Activated B cell treated with CpG ODN at 0.5 μM for 24 hours (primary cell): ENCODE results near the gene ISM1. TPM values are rescaled to one million over a fixed set of nuclear protein-coding genes. Genes with fewer than 3 reads are reported as not detected.

Experiments
- ATAC-seq: fragments of 200-7000 bp; cut with Tn5 transposase; one replicate; pipeline ENCODE4 v1.10.0; 2021; ENCODE audit warnings: low read depth, mild to moderate bottlenecking, moderate library complexity
- CTCF ChIA-PET: fragments of 350-600 bp; sonication (Branson Sonifier 250); formaldehyde crosslinking; loops from one replicate; lab custom pipeline; 2021; ENCODE audit warnings: antibody characterized with exemption; lab: Charles Lee
- POLR2A ChIA-PET: fragments of 350-600 bp; sonication (Branson Sonifier 250); formaldehyde crosslinking; loops from one replicate; lab custom pipeline; 2021; ENCODE audit warnings: antibody characterized with exemption; lab: Charles Lee
- DNase-seq: peaks from one replicate; pipeline ENCODE4 v3.0.0; 2022
- H3K27ac Mint-ChIP-seq: one replicate; pipeline ENCODE4 v1.8.0; 2020; ENCODE audit warnings: mixed read lengths
- H3K27me3 Mint-ChIP-seq: one replicate; pipeline ENCODE4 v1.8.0; 2021; ENCODE audit warnings: mixed read lengths
- H3K36me3 Mint-ChIP-seq: one replicate; pipeline ENCODE4 v1.8.0; 2021; ENCODE audit warnings: low read depth, mixed read lengths
- H3K4me1 Mint-ChIP-seq: one replicate; pipeline ENCODE4 v1.8.0; 2021; ENCODE audit warnings: mixed read lengths
- H3K4me3 Mint-ChIP-seq: one replicate; pipeline ENCODE4 v1.8.0; 2020; ENCODE audit warnings: mild to moderate bottlenecking, mixed read lengths
- H3K9me3 Mint-ChIP-seq: one replicate; pipeline ENCODE4 v1.8.0; 2020; ENCODE audit warnings: mixed read lengths
- intact Hi-C: fragments of 100-400 bp; cut with micrococcal nuclease; formaldehyde crosslinking; loops from one replicate; pipeline ENCODE4 v1.15.1; 2024
- total RNA-seq: library from RNA; stranded (reverse); gene quantifications from 2 replicates; pipeline ENCODE4 v1.2.3, GENCODE V29; 2022
- TF ChIP-seq, protein P1 (sequence below): fragments of 200-600 bp; IDR thresholded peaks from one replicate; pipeline ENCODE4 v1.8.0; 2022; ENCODE audit warnings: antibody characterized with exemption, mild to moderate bottlenecking

ISM1 gene
- total RNA-seq, 1 donor from 2014 or later, result not detected

DNA sequence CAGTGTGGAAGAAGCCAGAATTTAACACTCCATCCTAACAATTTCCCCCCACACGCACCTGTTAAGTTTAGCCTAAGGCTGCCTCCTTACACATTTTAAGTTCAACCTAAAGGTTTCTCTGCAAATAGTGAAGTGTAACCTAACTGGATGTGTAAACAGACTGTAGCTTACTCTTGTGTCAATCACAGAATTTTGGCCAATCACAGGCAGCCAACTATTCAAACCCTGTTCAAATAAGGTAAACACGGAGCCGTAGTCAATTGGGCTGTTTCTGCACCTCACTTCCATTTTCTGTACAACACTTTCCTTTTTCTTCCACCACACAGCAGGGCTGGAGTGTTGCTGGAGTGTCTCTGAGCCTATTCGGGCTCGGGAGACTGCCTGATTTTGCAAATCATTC, 92.1 kb downstream of the ISM1 start:
- intact Hi-C loops, result no loop called here
- Mint-ChIP-seq H3K27me3 (peaks cover 14% of the 10 kb centered on the region), H3K4me3 (no peak overlapping the region), H3K27ac (no peak overlapping the region), H3K4me1 (no peaks in the 10 kb centered on the region), H3K9me3 (peaks cover 15% of the 10 kb centered on the region), H3K36me3 (no peaks in the 10 kb centered on the region)
- TF ChIP-seq, protein P1, sequence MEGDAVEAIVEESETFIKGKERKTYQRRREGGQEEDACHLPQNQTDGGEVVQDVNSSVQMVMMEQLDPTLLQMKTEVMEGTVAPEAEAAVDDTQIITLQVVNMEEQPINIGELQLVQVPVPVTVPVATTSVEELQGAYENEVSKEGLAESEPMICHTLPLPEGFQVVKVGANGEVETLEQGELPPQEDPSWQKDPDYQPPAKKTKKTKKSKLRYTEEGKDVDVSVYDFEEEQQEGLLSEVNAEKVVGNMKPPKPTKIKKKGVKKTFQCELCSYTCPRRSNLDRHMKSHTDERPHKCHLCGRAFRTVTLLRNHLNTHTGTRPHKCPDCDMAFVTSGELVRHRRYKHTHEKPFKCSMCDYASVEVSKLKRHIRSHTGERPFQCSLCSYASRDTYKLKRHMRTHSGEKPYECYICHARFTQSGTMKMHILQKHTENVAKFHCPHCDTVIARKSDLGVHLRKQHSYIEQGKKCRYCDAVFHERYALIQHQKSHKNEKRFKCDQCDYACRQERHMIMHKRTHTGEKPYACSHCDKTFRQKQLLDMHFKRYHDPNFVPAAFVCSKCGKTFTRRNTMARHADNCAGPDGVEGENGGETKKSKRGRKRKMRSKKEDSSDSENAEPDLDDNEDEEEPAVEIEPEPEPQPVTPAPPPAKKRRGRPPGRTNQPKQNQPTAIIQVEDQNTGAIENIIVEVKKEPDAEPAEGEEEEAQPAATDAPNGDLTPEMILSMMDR, result no peak
- ChIA-PET CTCF (no interaction called here), POLR2A (no interaction called here)
- DNase-seq, result no peak
- no peak for ATAC-seq

DNA sequence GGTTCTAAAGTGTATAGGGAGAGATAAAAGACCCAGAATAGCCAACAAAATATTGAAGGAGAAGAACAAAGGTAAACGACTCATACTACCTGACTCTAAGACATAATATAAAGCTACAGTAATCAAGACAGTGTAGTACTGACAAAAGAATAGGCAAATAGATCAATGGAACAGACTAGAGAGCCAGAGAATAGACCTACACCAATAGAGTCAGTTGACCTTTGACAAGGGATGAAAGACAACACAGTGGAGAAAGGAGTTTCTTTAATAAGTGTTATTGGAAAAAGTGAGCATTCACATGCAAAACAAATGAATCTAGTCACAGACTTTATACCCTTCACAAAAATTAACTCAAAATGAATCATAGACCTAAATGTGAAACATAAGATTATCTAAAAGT, 96.4 kb downstream of the ISM1 start:
- Mint-ChIP-seq H3K27ac (no peak overlapping the region), H3K27me3 (peaks cover 9% of the 10 kb centered on the region), H3K4me1 (no peaks in the 10 kb centered on the region), H3K36me3 (no peaks in the 10 kb centered on the region), H3K4me3 (no peak overlapping the region), H3K9me3 (peaks cover 15% of the 10 kb centered on the region)
- ChIA-PET POLR2A (no interaction called here), CTCF (no interaction called here)
- TF ChIP-seq, protein P1, result no peak
- ATAC-seq (no peak), DNase-seq (no peak)
- intact Hi-C loops, result no loop called here

DNA sequence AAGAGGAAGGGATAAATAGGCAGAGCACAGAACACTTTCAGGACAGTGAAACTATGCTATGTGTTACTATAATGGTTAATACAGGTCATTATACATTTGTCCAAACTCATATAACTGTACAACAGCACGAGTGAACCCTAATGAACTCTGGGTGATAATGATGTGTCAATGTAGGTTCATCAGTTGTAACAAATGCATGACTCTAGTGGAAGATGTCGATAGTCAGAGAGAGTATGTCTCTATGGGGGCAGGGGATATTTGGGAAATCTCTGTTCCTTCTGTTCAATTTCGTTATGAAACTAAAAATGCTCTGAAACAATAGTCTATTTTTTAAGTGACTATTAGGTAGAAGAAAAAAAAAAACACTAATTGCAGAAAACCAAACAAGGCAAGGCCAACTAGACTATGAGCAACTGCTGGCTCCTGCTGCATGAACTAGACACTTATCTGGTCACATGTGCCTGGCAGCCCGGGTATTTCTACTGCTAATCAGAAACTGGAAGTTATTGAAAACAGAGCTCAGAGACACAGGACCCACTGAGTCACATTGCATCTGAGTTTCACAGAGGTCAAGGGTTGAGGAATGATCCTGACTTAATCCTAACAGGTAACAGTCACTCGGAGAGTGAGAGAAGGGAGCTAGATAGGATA, 97.9 kb downstream of the ISM1 start:
- peaks cover 15% of the 10 kb centered on the region for H3K9me3 Mint-ChIP-seq

DNA sequence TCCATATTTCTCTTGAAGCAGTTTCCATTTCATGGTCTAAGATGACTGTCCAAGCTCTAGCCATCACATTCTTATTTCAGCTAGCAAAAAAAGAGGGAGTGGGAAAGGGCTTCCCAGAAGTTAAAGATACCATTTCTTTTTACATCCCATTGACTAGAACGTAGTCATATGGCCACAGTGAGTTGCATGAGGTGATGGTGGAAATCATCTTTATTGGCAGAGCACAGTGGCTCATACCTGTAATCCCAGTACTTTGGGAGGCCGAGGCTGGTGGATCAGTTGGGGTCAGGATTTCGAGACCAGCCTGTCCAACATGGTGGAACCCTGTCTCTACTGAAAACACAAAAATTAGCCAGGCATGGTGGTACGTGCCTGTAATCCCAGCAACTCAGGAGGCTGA, 99.6 kb downstream of the ISM1 start:
- Mint-ChIP-seq H3K4me3 (no peak overlapping the region), H3K4me1 (no peaks in the 10 kb centered on the region), H3K27ac (no peak overlapping the region), H3K9me3 (peaks cover 9% of the 10 kb centered on the region), H3K36me3 (no peaks in the 10 kb centered on the region), H3K27me3 (peaks cover 7% of the 10 kb centered on the region)
- intact Hi-C loops, result no loop called here
- ChIA-PET POLR2A (no interaction called here), CTCF (no interaction called here)
- ATAC-seq (no peak), DNase-seq (no peak)
- TF ChIP-seq, protein P1, result no peak

More for the DNA sequence above, 97.9 kb downstream of the ISM1 start:
- Mint-ChIP-seq H3K4me1 (no peaks in the 10 kb centered on the region), H3K27me3 (peaks cover 9% of the 10 kb centered on the region), H3K27ac (no peak overlapping the region), H3K36me3 (no peaks in the 10 kb centered on the region), H3K4me3 (no peak overlapping the region)
- TF ChIP-seq, protein P1, result no peak
- ChIA-PET CTCF (no interaction called here), POLR2A (no interaction called here)
- DNase-seq (no peak), ATAC-seq (no peak)
- intact Hi-C loops, result no loop called here

DNA sequence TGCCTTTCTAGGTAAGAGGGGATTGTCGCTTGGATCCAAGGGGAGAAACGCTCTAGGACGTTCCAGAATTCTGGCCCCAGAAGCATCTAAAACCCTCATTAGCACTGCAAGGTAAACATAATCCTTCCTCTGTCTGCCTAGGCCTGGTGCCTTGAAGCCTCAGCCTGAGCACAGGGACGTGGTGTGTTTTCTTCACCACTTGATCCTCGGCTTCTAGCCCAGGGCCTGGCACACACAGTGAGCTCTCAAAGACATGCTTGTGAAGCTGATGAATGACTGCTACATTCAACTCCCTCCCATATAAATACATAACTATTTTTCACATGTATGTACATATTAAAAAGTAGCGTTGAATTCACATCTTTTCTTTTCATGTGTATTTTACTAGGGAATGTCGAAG, 100.3 kb downstream of the ISM1 start:
- DNase-seq (no peak), ATAC-seq (no peak)
- H3K36me3 Mint-ChIP-seq, result no peaks in the 10 kb centered on the region
- H3K27me3 Mint-ChIP-seq, result peaks cover 7% of the 10 kb centered on the region
- no peaks in the 10 kb centered on the region for H3K4me1 Mint-ChIP-seq
- TF ChIP-seq, protein P1, result no peak
- intact Hi-C loops, result no loop called here
- no peak overlapping the region for H3K4me3 Mint-ChIP-seq
- H3K9me3 Mint-ChIP-seq, result peaks cover 9% of the 10 kb centered on the region
- no peak overlapping the region for H3K27ac Mint-ChIP-seq
- POLR2A ChIA-PET, result no interaction called here
- CTCF ChIA-PET, result no interaction called here
